ENCODE data around the gene ADO. TPM values are rescaled to one million over a fixed set of nuclear protein-coding genes. Genes with fewer than 3 reads are reported as not detected.

Gene ADO
- total and polyA plus RNA-seq, 2 of the 13 experiments (the other 11 are each of a cell fraction or from before 2014, with no cell fraction given): 8.9 to 15.9 TPM

- intact Hi-C loops (cut with micrococcal nuclease; ENCODE audit: unreplicated experiment) (no loop called here), in situ Hi-C loops (cut with HindIII; ENCODE audit: extremely low pct_ligation_motif_present, low pct_unique_long_range_greater_than_20kb) (no loop called here)
- DNase-seq (ENCODE audit: low spot score) (no peak), ATAC-seq (no peak), FAIRE-seq (no peak)
- H3K4me3 ChIP-seq (replicated peaks in 1 of 3; ENCODE audit: insufficient read depth in 1 of 3, low read depth in 2 of 3, low read length in 3 of 3): no peak overlapping the region
- H3K36me3 ChIP-seq (replicated peaks in 1 of 2; ENCODE audit: control insufficient read depth in 1 of 2, insufficient read depth in 2 of 2, low read length in 2 of 2): no peaks in the 10 kb centered on the region
- H3K79me2 ChIP-seq (ENCODE audit: insufficient read depth, low read length): no peaks in the 10 kb centered on the region
- H3K9ac ChIP-seq (ENCODE audit: insufficient read depth, low read depth, low read length): no peak overlapping the region
- 27% methylated on average over 5 of the region's 5 CpGs for WGBS (ENCODE audit: low lambda C conversion rate)
- H3K27me3 ChIP-seq (ENCODE audit: control insufficient read depth in 1 of 2, insufficient read depth in 2 of 2, low read length in 2 of 2): no peaks in the 10 kb centered on the region
- no peaks in the 10 kb centered on the region for H3K9me3 ChIP-seq (ENCODE audit: low read length)
- peaks cover 18% of the 10 kb centered on the region for H3K4me1 ChIP-seq (ENCODE audit: insufficient read depth, low read length)
- POLR2A ChIA-PET: no interaction called here
- no peaks in the 10 kb centered on the region for H4K20me1 ChIP-seq (ENCODE audit: insufficient read depth, low read length)
- CTCF ChIA-PET (ENCODE audit: low intra/inter-chr PET ratio, low total read pairs): no interaction called here
- H3K27ac ChIP-seq (ENCODE audit: extremely low read length, insufficient read depth, low read length): no peak overlapping the region
- no peak overlapping the region for H2AFZ ChIP-seq (ENCODE audit: low read length)
- no TSS peak for BruUV-seq (replicated peaks)
- H3K4me2 ChIP-seq (ENCODE audit: low read depth, low read length): no peak overlapping the region
- TF ChIP-seq TRAFD1 (CRISPR knock-in tag; IDR thresholded peaks at IDR 0.05; ENCODE audit: borderline replicate concordance): no peak
- TF ChIP-seq ZBTB49 (CRISPR knock-in tag; IDR thresholded peaks at IDR 0.05; ENCODE audit: borderline replicate concordance): no peak
- TF ChIP-seq FLYWCH1 (CRISPR knock-in tag; IDR thresholded peaks at IDR 0.05): no peak
- no peak for TF ChIP-seq SP4 (CRISPR knock-in tag; IDR thresholded peaks at IDR 0.05)
- no peak for TF ChIP-seq ZHX2 (IDR thresholded peaks at IDR 0.05; ENCODE audit: low read depth)
- no peak for TF ChIP-seq ZHX2 (CRISPR knock-in tag; IDR thresholded peaks at IDR 0.05; ENCODE audit: borderline replicate concordance)
- no peak for TF ChIP-seq ZNF362 (CRISPR knock-in tag; IDR thresholded peaks at IDR 0.05; ENCODE audit: borderline replicate concordance)
- TF ChIP-seq ZNF354B (CRISPR knock-in tag; IDR thresholded peaks at IDR 0.05): no peak
- no peak for TF ChIP-seq ZNF251 (CRISPR knock-in tag; IDR thresholded peaks at IDR 0.05)
- TF ChIP-seq NFATC3 (CRISPR knock-in tag; IDR thresholded peaks at IDR 0.05): no peak
- no peak for TF ChIP-seq ZMYM2 (CRISPR knock-in tag; IDR thresholded peaks at IDR 0.05)
- TF ChIP-seq FOXP1 (IDR thresholded peaks at IDR 0.05): no peak
- TF ChIP-seq FOXP1 (CRISPR knock-in tag; IDR thresholded peaks at IDR 0.05): no peak
- TF ChIP-seq DNMT1 (CRISPR knock-in tag; IDR thresholded peaks at IDR 0.05): no peak
- no peak for TF ChIP-seq SIN3A (IDR thresholded peaks at IDR 0.05; ENCODE audit: borderline replicate concordance, low read depth, low read length)
- no peak for TF ChIP-seq ZNF652 (CRISPR knock-in tag; IDR thresholded peaks at IDR 0.05; ENCODE audit: borderline replicate concordance, low read depth)
Observed at GRCh38 chr10:62792261-62792660, 12.3 kb upstream of the ADO start.
